HUES64 (cell line): ENCODE data around the gene ZDHHC13.
"Not testable (repeated sequence)": the region's sequence is repeated elsewhere in the genome, so short reads cannot be mapped to it uniquely, and the experiment has no call there.

Experiments
- H3K27ac ChIP-seq: 2 replicates; pipeline ENCODE4 v1.7.0; 2013; ENCODE audit warnings: low read depth, low read length, inconsistent platforms
- H3K27me3 ChIP-seq: 2 replicates; pipeline ENCODE4 v1.6.1; 2013; ENCODE audit warnings: mild to moderate bottlenecking, low read length; ENCODE audit not compliant: insufficient read depth
- H3K36me3 ChIP-seq: 2 replicates; pipeline ENCODE4 v1.6.1; 2013; ENCODE audit warnings: mild to moderate bottlenecking, low read length; ENCODE audit not compliant: insufficient read depth
- H3K4me1 ChIP-seq: 2 replicates; pipeline ENCODE4 v1.6.1; 2013; ENCODE audit warnings: mild to moderate bottlenecking, low read length, moderate library complexity; ENCODE audit not compliant: insufficient read depth
- H3K4me3 ChIP-seq: 2 replicates; pipeline ENCODE4 v1.5.1; 2013; ENCODE audit warnings: mild to moderate bottlenecking, low read length, moderate library complexity
- H3K9ac ChIP-seq: 2 replicates; pipeline ENCODE4 v1.6.1; 2013; ENCODE audit warnings: mild to moderate bottlenecking, low read depth, low read length
- H3K9me3 ChIP-seq: 2 replicates; pipeline ENCODE4 v1.6.1; 2013; ENCODE audit warnings: low read depth, low read length; ENCODE audit not compliant: insufficient read depth
- WGBS: fragments of 150-250, 120-280 bp; methylation state at CpG from one replicate; pipeline ENCODE4 v1.1.7; 2013; ENCODE audit warnings: missing lambda C conversion rate; 5-methylcytosine and 5-hydroxymethylcytosine counted together

Gene ZDHHC13

DNA sequence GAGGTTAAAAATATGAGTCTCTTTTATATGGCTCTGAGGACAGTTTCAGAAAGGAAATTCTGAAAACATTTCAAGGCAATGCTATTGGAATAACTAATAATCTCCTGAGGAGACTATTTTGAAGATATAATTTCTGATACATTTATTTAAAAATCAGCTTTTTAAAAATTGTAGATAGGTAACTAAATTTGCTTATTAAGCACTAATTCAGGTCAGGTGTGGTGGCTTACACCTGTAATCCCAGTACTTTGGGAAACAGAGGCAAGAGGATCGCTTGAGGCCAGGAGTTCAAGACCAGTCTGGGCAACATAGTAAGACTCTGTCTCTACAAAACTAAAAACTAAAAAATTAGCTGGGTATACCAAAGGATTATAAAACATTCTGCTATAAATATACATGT, 17.0 kb downstream of the ZDHHC13 start:
- Histone ChIP-seq H3K9ac (no peak overlapping the region), H3K27ac (no peak overlapping the region), H3K36me3 (peaks cover 3% of the 10 kb centered on the region), H3K27me3 (no peaks in the 10 kb centered on the region), H3K4me1 (no peaks in the 10 kb centered on the region), H3K9me3 (peaks cover 27% of the 10 kb centered on the region), H3K4me3 (no peak overlapping the region)
- WGBS: 100% methylated on average over 1 of the region's 1 CpG

DNA sequence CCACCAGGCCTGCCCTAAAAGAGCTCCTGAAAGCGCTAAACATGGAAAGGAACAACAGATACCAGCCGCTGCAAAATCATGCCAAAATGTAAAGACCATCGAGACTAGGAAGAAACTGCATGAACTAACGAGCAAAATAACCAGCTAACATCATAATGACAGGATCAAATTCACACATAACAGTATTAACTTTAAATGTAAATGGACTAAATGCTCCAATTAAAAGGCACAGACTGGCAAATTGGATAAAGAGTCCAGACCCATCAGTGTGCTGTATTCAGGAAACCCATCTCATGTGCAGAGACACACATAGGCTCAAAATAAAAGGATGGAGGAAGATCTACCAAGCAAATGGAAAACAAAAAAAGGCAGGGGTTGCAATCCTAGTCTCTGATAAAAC, 19.9 kb downstream of the ZDHHC13 start:
- H3K36me3 ChIP-seq, H3K27me3 ChIP-seq, H3K4me1 ChIP-seq, H3K27ac ChIP-seq, H3K9ac ChIP-seq, H3K4me3 ChIP-seq: not testable (repeated sequence)
- 94% methylated on average over 2 of the region's 4 CpGs for WGBS
- peaks cover 25% of the 10 kb centered on the region for H3K9me3 ChIP-seq

DNA sequence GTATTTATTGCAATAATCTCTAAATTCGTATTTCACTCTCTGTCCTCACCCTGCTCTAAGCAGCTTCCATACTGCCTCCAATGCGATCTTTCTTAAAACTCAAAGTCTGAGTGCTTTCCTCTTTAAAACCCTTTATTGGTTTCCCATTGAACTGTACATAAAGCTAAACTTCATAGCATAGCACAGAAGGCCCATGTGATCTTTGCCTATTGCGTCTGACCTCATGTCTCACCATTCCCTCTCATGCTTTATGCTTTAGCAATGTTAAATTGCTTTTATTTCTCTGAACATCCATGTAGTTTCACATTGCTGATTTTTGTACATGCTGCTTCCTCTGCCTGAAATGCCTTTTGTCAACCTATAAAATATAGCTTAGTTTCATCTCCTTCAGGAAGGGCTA, 28.4 kb downstream of the ZDHHC13 start:
- no peaks in the 10 kb centered on the region for H3K4me1 ChIP-seq
- 63% methylated on average over 3 of the region's 3 CpGs for WGBS
- H3K36me3 ChIP-seq: peaks cover 53% of the 10 kb centered on the region
- no peak overlapping the region for H3K4me3 ChIP-seq
- H3K9me3 ChIP-seq: no peaks in the 10 kb centered on the region
- no peak overlapping the region for H3K27ac ChIP-seq
- H3K9ac ChIP-seq: no peak overlapping the region
- H3K27me3 ChIP-seq: no peaks in the 10 kb centered on the region

DNA sequence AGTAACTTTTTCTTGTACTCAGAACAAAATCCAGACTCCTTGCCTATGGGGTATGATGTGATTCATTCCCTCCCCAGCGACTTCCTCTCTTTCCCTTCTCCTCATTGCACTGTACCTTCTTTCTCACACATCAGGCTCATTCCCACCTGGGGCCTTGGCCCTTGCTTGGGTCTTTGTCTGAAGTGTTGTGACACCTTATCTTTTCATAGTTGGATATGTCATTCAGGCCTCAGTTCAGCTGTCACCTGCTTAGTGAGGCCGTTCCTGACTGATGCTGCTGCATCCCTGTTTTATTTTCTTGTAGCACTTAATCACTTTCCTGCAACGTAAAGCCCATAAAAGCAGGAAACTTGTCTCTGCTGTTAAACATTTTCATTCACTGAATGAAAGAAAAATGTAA, 39.9 kb downstream of the ZDHHC13 start:
- H3K27ac ChIP-seq: no peak overlapping the region
- no peaks in the 10 kb centered on the region for H3K4me1 ChIP-seq
- no peak overlapping the region for H3K9ac ChIP-seq
- H3K27me3 ChIP-seq: no peaks in the 10 kb centered on the region
- 58% methylated on average over 3 of the region's 3 CpGs for WGBS
- no peak overlapping the region for H3K4me3 ChIP-seq
- peaks cover 74% of the 10 kb centered on the region for H3K36me3 ChIP-seq
- no peaks in the 10 kb centered on the region for H3K9me3 ChIP-seq

DNA sequence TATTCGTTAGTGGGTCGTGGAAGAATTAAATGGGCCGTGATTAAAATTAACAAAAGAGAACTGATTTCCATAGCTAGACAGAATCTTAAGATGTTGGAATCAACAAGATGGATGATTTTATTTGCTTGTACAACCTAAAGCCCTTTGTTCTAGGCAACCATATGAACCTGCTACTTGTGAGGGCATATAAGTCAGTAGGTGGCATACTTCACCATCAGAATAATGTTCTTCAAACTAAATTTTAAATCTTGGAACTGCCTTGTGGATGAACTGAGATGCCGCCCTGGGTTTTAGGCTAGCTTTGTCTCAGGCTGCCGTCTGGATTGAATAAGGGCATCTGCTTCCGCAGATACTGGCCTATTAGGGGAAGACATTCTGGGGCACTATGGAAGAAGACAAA, 43.9 kb downstream of the ZDHHC13 start:
- H3K36me3 ChIP-seq: peaks cover 66% of the 10 kb centered on the region
- no peaks in the 10 kb centered on the region for H3K4me1 ChIP-seq
- no peak overlapping the region for H3K9ac ChIP-seq
- WGBS: 95% methylated on average over 6 of the region's 6 CpGs
- H3K27ac ChIP-seq: no peak overlapping the region
- H3K9me3 ChIP-seq: no peaks in the 10 kb centered on the region
- no peak overlapping the region for H3K4me3 ChIP-seq
- H3K27me3 ChIP-seq: no peaks in the 10 kb centered on the region

DNA sequence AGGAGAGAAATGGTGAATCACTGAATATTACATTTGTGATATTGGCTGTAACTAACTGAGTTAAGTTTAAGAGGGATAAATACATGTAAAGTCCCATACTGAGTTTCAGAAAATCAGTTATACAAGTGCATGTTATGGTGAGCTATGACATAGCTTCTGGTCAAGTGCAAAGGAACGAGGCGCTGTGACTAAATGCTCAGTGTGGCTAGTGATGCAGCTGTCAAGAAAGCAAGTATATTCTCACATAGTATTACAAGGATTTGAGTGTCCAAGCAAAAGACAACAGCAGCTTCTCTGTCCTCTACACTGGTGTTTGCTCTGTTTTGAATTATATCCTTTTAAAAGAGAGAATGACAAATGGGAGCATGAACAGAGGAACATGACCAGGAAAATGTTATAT, 44.7 kb downstream of the ZDHHC13 start:
- no peaks in the 10 kb centered on the region for H3K27me3 ChIP-seq
- no peak overlapping the region for H3K27ac ChIP-seq
- H3K4me1 ChIP-seq: no peaks in the 10 kb centered on the region
- H3K4me3 ChIP-seq: no peak overlapping the region
- no peak overlapping the region for H3K9ac ChIP-seq
- 85% methylated on average over 2 of the region's 2 CpGs for WGBS
- no peaks in the 10 kb centered on the region for H3K9me3 ChIP-seq
- peaks cover 70% of the 10 kb centered on the region for H3K36me3 ChIP-seq

DNA sequence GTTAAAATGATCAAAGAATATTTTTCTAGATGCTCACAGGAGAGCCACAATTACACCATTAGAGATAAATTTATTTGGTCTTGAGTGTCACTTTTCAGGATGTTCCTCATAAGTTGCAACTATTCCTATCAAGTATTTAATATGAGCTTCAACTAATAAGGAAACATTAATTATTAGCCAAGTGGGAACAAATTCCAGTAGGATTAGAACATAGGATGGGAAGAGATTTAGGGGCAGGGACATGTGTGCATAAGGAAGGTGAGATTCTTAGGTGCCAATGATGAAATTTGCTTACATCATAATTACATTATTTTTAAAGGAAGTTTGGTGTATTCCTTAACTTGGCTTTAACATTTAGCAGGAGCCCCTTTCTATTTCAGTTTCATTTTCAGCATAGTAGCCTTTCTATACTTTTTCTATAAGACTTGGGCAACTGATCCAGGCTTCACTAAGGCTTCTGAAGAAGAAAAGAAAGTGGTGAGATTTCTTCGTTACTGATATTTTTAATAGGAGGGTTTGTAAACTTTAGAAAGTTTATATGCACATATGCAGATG, 46.1 kb downstream of the ZDHHC13 start:
- Histone ChIP-seq H3K4me1 (no peaks in the 10 kb centered on the region), H3K9ac (no peak overlapping the region), H3K4me3 (no peak overlapping the region), H3K27me3 (no peaks in the 10 kb centered on the region), H3K27ac (no peak overlapping the region), H3K9me3 (no peaks in the 10 kb centered on the region), H3K36me3 (peaks cover 71% of the 10 kb centered on the region)
- 94% methylated on average over 1 of the region's 1 CpG for WGBS

DNA sequence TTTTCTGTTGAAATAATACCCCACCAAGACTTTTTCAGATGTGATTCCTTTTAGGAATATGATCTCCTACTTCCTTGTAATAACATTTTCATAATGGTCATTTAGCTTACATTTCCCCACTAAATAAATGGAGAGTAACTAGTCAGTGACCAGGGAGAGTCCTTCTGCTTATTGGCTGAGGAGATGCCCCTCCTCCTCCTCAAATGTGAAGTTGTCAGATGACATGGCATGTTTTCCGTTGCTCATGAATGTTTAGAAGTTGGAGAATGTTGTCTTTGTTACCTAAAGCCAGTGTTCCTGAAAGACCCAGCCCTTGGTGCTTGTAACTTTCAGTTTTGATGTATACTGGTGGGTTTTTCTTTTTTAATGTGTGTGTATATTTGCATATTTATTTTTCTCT, 46.6 kb downstream of the ZDHHC13 start:
- no peaks in the 10 kb centered on the region for H3K9me3 ChIP-seq
- H3K9ac ChIP-seq: no peak overlapping the region
- WGBS: 91% methylated on average over 1 of the region's 1 CpG
- H3K27ac ChIP-seq: no peak overlapping the region
- no peaks in the 10 kb centered on the region for H3K27me3 ChIP-seq
- H3K36me3 ChIP-seq: peaks cover 71% of the 10 kb centered on the region
- H3K4me1 ChIP-seq: no peaks in the 10 kb centered on the region
- no peak overlapping the region for H3K4me3 ChIP-seq

DNA sequence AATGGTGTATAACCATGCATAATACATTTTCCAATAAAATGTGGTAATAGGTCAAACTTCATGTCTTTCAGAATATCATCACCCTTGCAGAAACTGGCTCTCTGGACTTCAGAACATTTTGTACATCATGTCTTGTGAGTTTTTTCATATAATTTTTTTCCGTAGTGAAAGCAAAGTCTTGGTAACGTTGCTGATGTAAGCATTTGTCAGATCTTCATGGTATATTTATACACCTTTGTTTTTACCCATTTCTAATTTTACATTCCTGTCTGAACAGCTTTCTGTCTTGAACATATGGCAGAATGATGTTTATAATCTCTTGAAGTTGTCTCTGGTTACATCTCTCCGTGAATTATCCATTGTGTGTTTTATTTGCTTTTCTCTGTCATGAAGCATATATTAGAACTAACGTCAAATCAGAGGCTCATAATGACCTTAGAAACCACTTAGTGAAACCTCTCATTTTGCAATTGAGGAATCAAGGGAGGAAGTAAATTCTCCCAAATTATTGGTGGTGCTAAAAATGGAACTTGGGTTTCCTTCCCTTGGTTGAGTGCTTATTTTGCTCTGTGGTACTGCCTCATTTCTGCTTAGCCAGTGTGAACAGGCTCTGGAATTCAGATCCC, 47.4 kb downstream of the ZDHHC13 start:
- H3K9ac ChIP-seq: no peak overlapping the region
- peaks cover 68% of the 10 kb centered on the region for H3K36me3 ChIP-seq
- H3K27ac ChIP-seq: no peak overlapping the region
- H3K4me3 ChIP-seq: no peak overlapping the region
- no peaks in the 10 kb centered on the region for H3K4me1 ChIP-seq
- H3K9me3 ChIP-seq: no peaks in the 10 kb centered on the region
- H3K27me3 ChIP-seq: no peaks in the 10 kb centered on the region
- WGBS: 96% methylated on average over 4 of the region's 4 CpGs

DNA sequence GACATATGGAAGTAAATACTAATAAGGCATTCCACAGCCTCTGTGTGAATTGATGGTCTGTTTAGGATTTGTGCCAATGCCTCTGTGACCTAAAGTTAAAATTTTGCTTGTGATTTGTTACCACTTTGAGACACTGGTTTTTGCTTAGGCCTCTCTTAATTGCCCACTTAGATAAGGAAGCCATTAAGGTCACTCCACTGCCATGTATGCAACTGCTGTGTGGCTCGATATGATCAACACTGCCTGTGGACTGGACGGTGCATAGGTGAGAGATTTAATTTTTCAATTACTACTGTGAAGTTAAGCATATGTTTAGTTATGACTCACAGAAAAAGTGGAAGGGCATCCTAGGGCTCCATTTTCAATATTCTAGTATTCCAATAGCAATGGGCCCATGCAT, 47.9 kb downstream of the ZDHHC13 start:
- Histone ChIP-seq H3K27ac (no peak overlapping the region), H3K9me3 (no peaks in the 10 kb centered on the region), H3K36me3 (peaks cover 68% of the 10 kb centered on the region), H3K4me1 (no peaks in the 10 kb centered on the region), H3K4me3 (no peak overlapping the region), H3K27me3 (no peaks in the 10 kb centered on the region), H3K9ac (no peak overlapping the region)
- 100% methylated on average over 2 of the region's 2 CpGs for WGBS

DNA sequence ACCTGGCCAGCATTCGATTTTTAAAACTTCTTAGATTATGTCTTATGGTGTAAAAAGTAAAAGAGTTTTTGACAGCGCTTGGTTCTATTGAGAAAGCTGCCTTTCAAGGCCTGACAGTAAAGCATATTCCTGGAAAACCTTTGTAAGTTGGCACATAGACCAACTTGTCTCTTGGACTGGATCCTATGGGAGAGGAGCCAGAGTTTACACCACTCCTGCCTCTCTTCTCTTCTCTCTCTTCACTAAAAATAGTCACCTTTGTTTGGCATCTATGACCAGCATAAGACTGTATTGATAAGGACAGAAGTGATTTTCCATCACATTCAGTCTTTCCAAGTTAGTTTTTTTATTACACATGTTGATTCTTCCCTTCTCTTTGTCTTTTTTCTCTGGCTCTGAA, 51.1 kb downstream of the ZDHHC13 start:
- Histone ChIP-seq H3K9ac (no peak overlapping the region), H3K4me1 (no peaks in the 10 kb centered on the region), H3K9me3 (no peaks in the 10 kb centered on the region), H3K4me3 (no peak overlapping the region), H3K36me3 (peaks cover 84% of the 10 kb centered on the region), H3K27ac (no peak overlapping the region), H3K27me3 (no peaks in the 10 kb centered on the region)
- 97% methylated on average over 2 of the region's 2 CpGs for WGBS
